Left ventricle myocardium inferior (tissue), 1 donor: Measurements from ENCODE around the gene DEPDC5. TPM values are rescaled to one million over a fixed set of nuclear protein-coding genes. Genes with fewer than 3 reads are reported as not detected.

Experiments
- DNase-seq: peaks from one replicate; pipeline ENCODE4 v3.0.0-alpha.2; 2020
- H3K27ac ChIP-seq: fragments of 200-600 bp; replicated peaks from 2 replicates; pipeline ENCODE4 v1.8.0; 2021
- H3K27me3 ChIP-seq: fragments of 200-600 bp; 2 replicates; pipeline ENCODE4 v1.8.0; 2021; ENCODE audit warnings: low read depth
- H3K36me3 ChIP-seq: fragments of 200-600 bp; 2 replicates; pipeline ENCODE4 v1.8.0; 2021
- H3K4me1 ChIP-seq: fragments of 200-600 bp; 2 replicates; pipeline ENCODE4 v1.8.0; 2021
- H3K4me3 ChIP-seq: fragments of 200-600 bp; 2 replicates; pipeline ENCODE4 v1.8.0; 2021; ENCODE audit warnings: mild to moderate bottlenecking, moderate library complexity
- H3K9me3 ChIP-seq: fragments of 200-600 bp; replicated peaks from 2 replicates; pipeline ENCODE4 v1.8.0; 2021
- CTCF ChIP-seq: fragments of 200-600 bp; IDR thresholded peaks from 2 replicates; pipeline ENCODE4 v1.8.0; 2021; ENCODE audit warnings: antibody characterized with exemption, mild to moderate bottlenecking, borderline replicate concordance
- intact Hi-C: fragments of 100-400 bp; cut with micrococcal nuclease; formaldehyde crosslinking; loops from one replicate; pipeline ENCODE4 v1.11.0; 2022
- total RNA-seq: library from RNA; stranded (reverse); fragmentation: NEBNext Ultra II Directional; extraction: Animal tissue kit (Norgen Biotek cat#: 25700); gene quantifications from one replicate; pipeline ENCODE4 v1.2.1, GENCODE V29; 2021
- donor health status: DM: no; HTN: yes; CAD: no; lungs with severe emphysema.

DEPDC5 gene
- total RNA-seq, 1 donor from 2014 or later, result 11.4 TPM

- DNase-seq, result no peak
- no peaks in the 10 kb centered on the region for H3K27me3 ChIP-seq
- peaks cover 14% of the 10 kb centered on the region for H3K36me3 ChIP-seq
- H3K27ac ChIP-seq, result peak overlapping the region; percentile 0
- TF ChIP-seq CTCF, result no peak
- intact Hi-C loops, result no loop called here
- H3K4me1 ChIP-seq, result peaks cover 88% of the 10 kb centered on the region
- H3K9me3 ChIP-seq, result no peaks in the 10 kb centered on the region
- no peak overlapping the region for H3K4me3 ChIP-seq
These were observed 194.2 kb downstream of the DEPDC5 start for GRCh38 chr22:31948002-31948401.

GRCh38 chr22:31950226-31950625 lies 196.4 kb downstream of the DEPDC5 start:
- Histone ChIP-seq H3K36me3 (peaks cover 14% of the 10 kb centered on the region), H3K27ac (no peak overlapping the region), H3K9me3 (no peaks in the 10 kb centered on the region), H3K4me3 (no peak overlapping the region), H3K27me3 (no peaks in the 10 kb centered on the region), H3K4me1 (peaks cover 98% of the 10 kb centered on the region)
- intact Hi-C loops, result no loop called here
- DNase-seq, result no peak
- peak; percentile 15 for TF ChIP-seq CTCF

- Histone ChIP-seq H3K27ac (peak overlapping the region; percentile 70), H3K4me3 (no peak overlapping the region), H3K9me3 (no peaks in the 10 kb centered on the region), H3K27me3 (no peaks in the 10 kb centered on the region), H3K36me3 (peaks cover 22% of the 10 kb centered on the region), H3K4me1 (peaks cover 89% of the 10 kb centered on the region)
- intact Hi-C loops, result loop anchor here (2.0 kb wide), 1 partner anchor 17 kb away; no protein-coding TSS in a partner anchor
- DNase-seq, result no peak
- TF ChIP-seq CTCF, result no peak
These were observed 197.6 kb downstream of the DEPDC5 start for GRCh38 chr22:31951194-31952093.

GRCh38 chr22:31952094-31952401 lies 198.2 kb downstream of the DEPDC5 start:
- no peak for TF ChIP-seq CTCF
- Histone ChIP-seq H3K27ac (peak overlapping the region; percentile 70), H3K9me3 (no peaks in the 10 kb centered on the region), H3K36me3 (peaks cover 28% of the 10 kb centered on the region), H3K27me3 (no peaks in the 10 kb centered on the region), H3K4me3 (no peak overlapping the region), H3K4me1 (peaks cover 83% of the 10 kb centered on the region)
- intact Hi-C loops, result loop anchor here (2.0 kb wide), 1 partner anchor 17 kb away; no protein-coding TSS in a partner anchor
- no peak for DNase-seq

GRCh38 chr22:31952472-31952871 lies 198.7 kb downstream of the DEPDC5 start:
- H3K4me3 ChIP-seq, result no peak overlapping the region
- peak overlapping the region; percentile 70 for H3K27ac ChIP-seq
- intact Hi-C loops, result loop anchor here (2.0 kb wide), 1 partner anchor 16 kb away; no protein-coding TSS in a partner anchor
- no peak for TF ChIP-seq CTCF
- no peaks in the 10 kb centered on the region for H3K9me3 ChIP-seq
- H3K4me1 ChIP-seq, result peaks cover 79% of the 10 kb centered on the region
- H3K27me3 ChIP-seq, result no peaks in the 10 kb centered on the region
- H3K36me3 ChIP-seq, result peaks cover 32% of the 10 kb centered on the region
- DNase-seq, result no peak
